Rectal smooth muscle tissue (tissue), 1 donor: ENCODE measurements around the gene LAMA2.

Experiments used
- H3K27ac ChIP-seq: one replicate; pipeline ENCODE4 v1.7.0; 2013; ENCODE audit warnings: low read depth, low read length, inconsistent platforms
- H3K27me3 ChIP-seq: one replicate; pipeline ENCODE4 v1.7.0; 2013; ENCODE audit warnings: low read length; ENCODE audit not compliant: control insufficient read depth, insufficient read depth
- H3K36me3 ChIP-seq: one replicate; pipeline ENCODE4 v1.7.0; 2013; ENCODE audit warnings: low read length; ENCODE audit not compliant: control insufficient read depth, insufficient read depth
- H3K4me1 ChIP-seq: one replicate; pipeline ENCODE4 v1.7.0; 2013; ENCODE audit warnings: low read length; ENCODE audit not compliant: control insufficient read depth, insufficient read depth
- H3K4me3 ChIP-seq: one replicate; pipeline ENCODE4 v1.7.0; 2013; ENCODE audit warnings: low read length
- H3K9ac ChIP-seq: one replicate; pipeline ENCODE4 v1.7.0; 2013; ENCODE audit warnings: low read length

Gene LAMA2

DNA sequence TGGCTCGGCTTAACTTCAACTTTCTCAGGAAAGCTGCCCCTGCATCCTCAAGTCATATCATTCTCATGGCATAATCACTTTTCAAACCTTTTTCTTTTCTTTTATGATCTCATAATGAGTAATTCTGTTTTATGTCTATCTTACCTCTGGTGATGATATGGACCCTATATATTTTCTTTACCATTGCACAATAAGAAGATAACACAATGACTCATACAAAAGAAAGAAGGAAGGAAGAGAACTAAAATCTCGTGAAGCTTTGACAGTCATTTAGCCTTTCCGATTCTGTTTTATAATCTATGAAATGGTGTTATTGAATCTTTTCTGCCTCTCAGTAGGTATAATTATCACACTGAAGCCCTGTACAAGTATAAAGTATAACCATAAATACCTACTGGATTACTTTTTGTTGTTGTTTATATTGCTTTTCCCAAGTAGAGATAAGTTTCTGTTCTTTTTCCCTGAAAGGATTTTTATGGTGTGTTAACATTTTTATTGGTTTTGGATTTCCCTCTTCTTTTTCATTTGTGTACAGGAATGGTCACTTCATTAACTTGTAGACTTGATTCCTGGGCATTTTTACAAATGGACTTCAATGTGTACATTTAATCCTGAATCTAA lies 300.9 kb downstream of the LAMA2 start:
- Histone ChIP-seq H3K27ac (no peak overlapping the region), H3K36me3 (no peaks in the 10 kb centered on the region)

GRCh38 chr6:129184324-129184723 lies 301.4 kb downstream of the LAMA2 start:
- Histone ChIP-seq H3K9ac (no peak overlapping the region), H3K27ac (no peak overlapping the region), H3K27me3 (no peaks in the 10 kb centered on the region), H3K4me3 (no peak overlapping the region), H3K36me3 (no peaks in the 10 kb centered on the region), H3K4me1 (no peaks in the 10 kb centered on the region)

More for the DNA sequence above, 300.9 kb downstream of the LAMA2 start:
- H3K4me3 ChIP-seq = no peak overlapping the region
- H3K9ac ChIP-seq = no peak overlapping the region
- no peaks in the 10 kb centered on the region for H3K27me3 ChIP-seq
- H3K4me1 ChIP-seq = no peaks in the 10 kb centered on the region

GRCh38 chr6:129184808-129185366 lies 301.9 kb downstream of the LAMA2 start:
- Histone ChIP-seq H3K27me3 (no peaks in the 10 kb centered on the region), H3K9ac (no peak overlapping the region), H3K4me3 (no peak overlapping the region), H3K36me3 (no peaks in the 10 kb centered on the region), H3K4me1 (no peaks in the 10 kb centered on the region), H3K27ac (no peak overlapping the region)

- Histone ChIP-seq H3K27me3 (no peaks in the 10 kb centered on the region), H3K4me1 (no peaks in the 10 kb centered on the region), H3K27ac (no peak overlapping the region), H3K9ac (no peak overlapping the region), H3K4me3 (no peak overlapping the region), H3K36me3 (no peaks in the 10 kb centered on the region)
Measured at GRCh38 chr6:129186988-129187387, 304.1 kb downstream of the LAMA2 start.

GRCh38 chr6:129188306-129188705 lies 305.4 kb downstream of the LAMA2 start:
- Histone ChIP-seq H3K9ac (no peak overlapping the region), H3K27ac (no peak overlapping the region), H3K4me1 (no peaks in the 10 kb centered on the region), H3K27me3 (no peaks in the 10 kb centered on the region), H3K36me3 (no peaks in the 10 kb centered on the region), H3K4me3 (no peak overlapping the region)

DNA sequence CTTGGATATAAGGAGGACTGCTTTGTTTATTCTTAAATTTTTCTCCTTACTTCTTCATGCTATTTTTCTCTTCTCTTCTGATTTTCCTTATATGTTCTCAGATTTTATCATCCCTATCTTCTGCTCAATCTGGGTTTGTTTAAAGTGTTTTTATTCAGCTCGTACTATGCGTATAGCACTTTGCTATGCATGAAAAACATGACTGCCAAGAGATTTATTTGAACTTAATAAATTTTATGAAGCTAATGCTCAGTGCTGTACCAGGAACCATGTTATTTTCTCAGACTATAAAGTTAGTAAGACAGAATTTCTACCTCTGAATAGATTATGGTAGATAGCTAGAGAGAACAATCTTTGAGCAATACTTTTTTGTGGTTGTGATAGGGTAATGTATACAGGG lies 305.9 kb downstream of the LAMA2 start:
- Histone ChIP-seq H3K4me3 (no peak overlapping the region), H3K27ac (no peak overlapping the region), H3K36me3 (no peaks in the 10 kb centered on the region), H3K27me3 (no peaks in the 10 kb centered on the region), H3K9ac (no peak overlapping the region), H3K4me1 (no peaks in the 10 kb centered on the region)

DNA sequence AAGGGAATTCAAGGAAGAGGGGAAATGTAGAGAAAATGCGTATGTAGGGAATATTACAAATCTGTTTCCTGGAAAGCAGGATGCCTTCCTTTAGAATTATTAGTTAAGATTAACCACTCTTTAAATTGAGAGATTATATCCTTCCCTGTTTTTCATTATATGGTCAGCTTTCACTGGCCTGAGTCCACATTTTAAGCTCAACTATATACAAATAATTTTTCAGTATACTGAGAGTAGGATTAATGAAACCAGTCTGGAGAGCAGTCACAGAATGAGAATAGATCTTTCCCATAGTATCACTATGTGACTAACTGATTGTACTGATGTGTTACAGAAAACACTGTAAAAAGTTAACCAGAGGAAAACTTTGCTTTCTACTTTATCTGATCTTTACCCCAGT lies 306.3 kb downstream of the LAMA2 start:
- Histone ChIP-seq H3K4me3 (no peak overlapping the region), H3K36me3 (no peaks in the 10 kb centered on the region), H3K27ac (no peak overlapping the region), H3K9ac (no peak overlapping the region), H3K27me3 (no peaks in the 10 kb centered on the region), H3K4me1 (no peaks in the 10 kb centered on the region)

DNA sequence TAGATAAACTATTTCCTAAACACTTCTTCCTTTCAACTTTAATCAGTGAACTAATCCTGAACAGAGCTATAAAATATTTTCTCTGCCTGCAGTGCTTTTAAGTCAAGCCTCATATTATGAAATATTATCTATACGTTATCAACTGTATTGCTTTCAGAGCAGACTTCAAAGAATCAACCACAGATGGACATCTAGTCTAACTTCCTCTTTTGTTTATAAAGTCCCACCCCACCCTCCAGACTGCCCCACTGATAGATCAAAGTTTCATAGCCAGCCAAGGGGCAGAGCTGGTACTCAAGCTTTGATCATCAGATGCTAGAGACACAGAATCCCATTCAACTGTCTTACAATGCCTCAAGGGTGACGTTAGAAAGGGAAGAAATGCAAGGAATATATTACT lies 308.3 kb downstream of the LAMA2 start:
- H3K4me1 ChIP-seq = peaks cover 7% of the 10 kb centered on the region
- no peak overlapping the region for H3K9ac ChIP-seq
- H3K27ac ChIP-seq = no peak overlapping the region
- H3K27me3 ChIP-seq = no peaks in the 10 kb centered on the region
- no peak overlapping the region for H3K4me3 ChIP-seq
- no peaks in the 10 kb centered on the region for H3K36me3 ChIP-seq

DNA sequence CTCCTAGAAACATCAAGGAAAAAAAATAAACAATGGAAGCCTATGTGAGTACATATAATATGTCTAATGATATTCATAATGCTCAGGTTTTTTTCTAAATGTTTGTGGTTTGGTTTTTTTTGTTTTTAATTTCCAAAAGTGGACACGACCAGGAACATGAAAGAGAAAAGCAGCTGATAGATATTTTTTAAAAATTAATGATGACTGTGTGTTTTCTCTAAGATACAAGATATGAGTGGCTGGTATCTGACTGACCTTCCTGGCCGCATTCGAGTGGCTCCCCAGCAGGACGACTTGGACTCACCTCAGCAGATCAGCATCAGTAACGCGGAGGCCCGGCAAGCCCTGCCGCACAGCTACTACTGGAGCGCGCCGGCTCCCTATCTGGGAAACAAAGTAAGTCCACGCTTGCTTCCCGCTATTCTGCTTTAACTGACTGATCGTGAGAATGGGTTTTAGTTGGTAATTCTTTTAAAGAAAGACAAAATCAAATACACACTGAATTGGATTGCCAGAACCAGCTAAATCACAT lies 309.6 kb downstream of the LAMA2 start:
- H3K4me3 ChIP-seq = no peak overlapping the region
- H3K36me3 ChIP-seq = no peaks in the 10 kb centered on the region
- no peak overlapping the region for H3K9ac ChIP-seq
- peaks cover 7% of the 10 kb centered on the region for H3K4me1 ChIP-seq
- no peaks in the 10 kb centered on the region for H3K27me3 ChIP-seq
- H3K27ac ChIP-seq = no peak overlapping the region

GRCh38 chr6:129194306-129194941 lies 311.5 kb downstream of the LAMA2 start:
- Histone ChIP-seq H3K36me3 (no peaks in the 10 kb centered on the region), H3K4me3 (no peak overlapping the region), H3K4me1 (peaks cover 7% of the 10 kb centered on the region), H3K27me3 (no peaks in the 10 kb centered on the region), H3K9ac (no peak overlapping the region), H3K27ac (no peak overlapping the region)

DNA sequence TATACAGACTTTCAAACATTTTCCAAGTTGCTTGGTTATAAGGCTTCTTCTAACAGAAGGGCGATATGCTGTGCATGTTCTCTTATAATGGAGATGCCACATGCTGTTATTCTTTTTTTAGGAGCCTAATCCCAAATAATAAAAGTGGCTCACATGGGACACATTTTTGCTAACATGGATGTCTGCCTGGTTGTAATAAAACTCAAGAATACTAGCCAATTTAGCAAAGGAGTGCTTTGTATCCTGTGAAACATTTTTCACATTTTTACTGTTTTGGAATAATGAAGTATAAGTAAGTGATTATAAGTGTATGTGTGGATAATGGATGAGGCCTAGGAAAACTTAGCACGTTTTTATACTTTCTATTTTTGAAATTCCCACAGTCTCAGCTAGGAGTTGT lies 312.2 kb downstream of the LAMA2 start:
- H3K27ac ChIP-seq = no peak overlapping the region
- peaks cover 7% of the 10 kb centered on the region for H3K4me1 ChIP-seq
- H3K9ac ChIP-seq = no peak overlapping the region
- no peaks in the 10 kb centered on the region for H3K27me3 ChIP-seq
- no peak overlapping the region for H3K4me3 ChIP-seq
- no peaks in the 10 kb centered on the region for H3K36me3 ChIP-seq

DNA sequence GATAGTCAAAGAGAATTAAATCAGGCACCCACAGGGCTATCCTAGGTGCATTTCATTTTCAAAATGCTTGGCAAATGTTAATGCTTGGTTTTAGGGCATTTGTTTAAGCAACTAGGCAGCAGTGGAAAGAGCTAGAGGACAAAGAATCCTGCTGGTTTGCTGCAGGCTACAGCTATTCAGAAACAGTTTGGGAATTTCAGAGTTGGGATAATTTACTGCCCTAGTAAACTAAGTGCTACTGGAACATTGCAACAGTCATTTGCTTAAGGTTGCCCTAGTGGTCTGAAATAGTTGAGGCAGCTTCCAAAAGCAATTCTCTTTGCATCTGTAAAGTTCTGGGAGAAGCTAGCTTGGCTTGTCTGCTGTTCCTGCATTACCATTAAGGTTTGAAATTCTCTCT lies 312.7 kb downstream of the LAMA2 start:
- Histone ChIP-seq H3K27ac (no peak overlapping the region), H3K36me3 (no peaks in the 10 kb centered on the region)

GRCh38 chr6:129197154-129197553 lies 314.2 kb downstream of the LAMA2 start:
- H3K27me3 ChIP-seq = no peaks in the 10 kb centered on the region
- H3K9ac ChIP-seq = no peak overlapping the region
- no peaks in the 10 kb centered on the region for H3K36me3 ChIP-seq
- no peak overlapping the region for H3K4me3 ChIP-seq
- peaks cover 7% of the 10 kb centered on the region for H3K4me1 ChIP-seq
- H3K27ac ChIP-seq = no peak overlapping the region

More for the DNA sequence above, 312.7 kb downstream of the LAMA2 start:
- Histone ChIP-seq H3K27me3 (no peaks in the 10 kb centered on the region), H3K9ac (no peak overlapping the region), H3K4me1 (peaks cover 7% of the 10 kb centered on the region), H3K4me3 (no peak overlapping the region)
